ENCODE results near the gene SUMF1.

SUMF1 gene

GRCh38 chr3:4493014-4493940 lies 26.2 kb upstream of the SUMF1 start, which contains the start of gene ITPR1:
Gene ITPR1 (plus strand): TSS chr3:4493348. CDS start chr3:4516492, 23,144 bp downstream.
- H3K4me3 Mint-ChIP-seq = peak within 1 kb of the TSS; percentile 93
- H3K36me3 Mint-ChIP-seq = peaks cover 7% of the 10 kb centered on the region
- peaks cover 39% of the 10 kb centered on the region for H3K4me1 Mint-ChIP-seq
- H3K9me3 Mint-ChIP-seq = no peaks in the 10 kb centered on the region
- peak; percentile 99 for DNase-seq
- CTCF ChIA-PET = interaction anchor here (0.6 to 4.5 kb wide), 9 partner anchors 11 to 454 kb away, joined by 3 to 24 read pairs (median 3); no protein-coding TSS in a partner anchor
- H3K27ac Mint-ChIP-seq = peak within 1 kb of the TSS; percentile 80
- H3K27me3 Mint-ChIP-seq = peaks cover 22% of the 10 kb centered on the region

- peak overlapping the region; percentile 80 for H3K27ac Mint-ChIP-seq
- H3K36me3 Mint-ChIP-seq = peaks cover 5% of the 10 kb centered on the region
- H3K27me3 Mint-ChIP-seq = peaks cover 22% of the 10 kb centered on the region
- CTCF ChIA-PET = interaction anchor here (0.6 to 4.5 kb wide), 6 partner anchors 12 to 178 kb away, joined by 3 to 24 read pairs (median 6); no protein-coding TSS in a partner anchor
- no peaks in the 10 kb centered on the region for H3K9me3 Mint-ChIP-seq
- peak overlapping the region; percentile 93 for H3K4me3 Mint-ChIP-seq
- H3K4me1 Mint-ChIP-seq = peaks cover 39% of the 10 kb centered on the region
- peak; percentile 70 for DNase-seq
Observed at GRCh38 chr3:4492208-4493013, 25.3 kb upstream of the SUMF1 start.

- no peaks in the 10 kb centered on the region for H3K9me3 Mint-ChIP-seq
- H3K4me1 Mint-ChIP-seq = peaks cover 37% of the 10 kb centered on the region
- H3K27me3 Mint-ChIP-seq = peaks cover 22% of the 10 kb centered on the region
- peaks cover 5% of the 10 kb centered on the region for H3K36me3 Mint-ChIP-seq
- DNase-seq = no peak
- peak overlapping the region; percentile 93 for H3K4me3 Mint-ChIP-seq
- H3K27ac Mint-ChIP-seq = no peak overlapping the region
- CTCF ChIA-PET = interaction anchor here (1.6 to 4.5 kb wide), 3 partner anchors 12 to 141 kb away, joined by 3 to 24 read pairs (median 16); no protein-coding TSS in a partner anchor
Observed at GRCh38 chr3:4491855-4492207, 24.8 kb upstream of the SUMF1 start.

GRCh38 chr3:4478261-4478660 lies 11.2 kb upstream of the SUMF1 start:
- Mint-ChIP-seq H3K36me3 (no peaks in the 10 kb centered on the region), H3K27me3 (peaks cover 29% of the 10 kb centered on the region), H3K27ac (no peak overlapping the region), H3K4me1 (peaks cover 3% of the 10 kb centered on the region), H3K4me3 (no peak overlapping the region), H3K9me3 (no peaks in the 10 kb centered on the region)
- CTCF ChIA-PET = no interaction called here
- DNase-seq = no peak

GRCh38 chr3:4476496-4476895 lies 9.4 kb upstream of the SUMF1 start:
- Mint-ChIP-seq H3K36me3 (no peaks in the 10 kb centered on the region), H3K4me1 (peaks cover 3% of the 10 kb centered on the region), H3K27ac (no peak overlapping the region), H3K9me3 (no peaks in the 10 kb centered on the region), H3K27me3 (peaks cover 42% of the 10 kb centered on the region), H3K4me3 (no peak overlapping the region)
- DNase-seq = no peak
- CTCF ChIA-PET = no interaction called here

GRCh38 chr3:4475804-4476203 lies 8.7 kb upstream of the SUMF1 start:
- H3K27me3 Mint-ChIP-seq = peaks cover 48% of the 10 kb centered on the region
- no peak overlapping the region for H3K4me3 Mint-ChIP-seq
- no peaks in the 10 kb centered on the region for H3K9me3 Mint-ChIP-seq
- no peaks in the 10 kb centered on the region for H3K36me3 Mint-ChIP-seq
- no peak overlapping the region for H3K27ac Mint-ChIP-seq
- CTCF ChIA-PET = interaction anchor here (1.5 kb wide), 1 partner anchor 157 kb away, joined by 3 read pairs; no protein-coding TSS in a partner anchor
- H3K4me1 Mint-ChIP-seq = peaks cover 3% of the 10 kb centered on the region
- no peak for DNase-seq

- Mint-ChIP-seq H3K9me3 (no peaks in the 10 kb centered on the region), H3K4me1 (peaks cover 3% of the 10 kb centered on the region), H3K4me3 (no peak overlapping the region), H3K36me3 (no peaks in the 10 kb centered on the region), H3K27ac (peak overlapping the region; percentile 6), H3K27me3 (peaks cover 50% of the 10 kb centered on the region)
- no peak for DNase-seq
- CTCF ChIA-PET = interaction anchor here (0.8 to 1.5 kb wide), 4 partner anchors 11 to 158 kb away, joined by 3 to 7 read pairs (median 4); partner anchors contain the start of gene ITPR1
Observed at GRCh38 chr3:4474683-4475490, 7.8 kb upstream of the SUMF1 start.

- Mint-ChIP-seq H3K4me3 (no peak overlapping the region), H3K9me3 (no peaks in the 10 kb centered on the region), H3K27ac (no peak overlapping the region), H3K4me1 (peaks cover 3% of the 10 kb centered on the region), H3K36me3 (no peaks in the 10 kb centered on the region), H3K27me3 (peaks cover 42% of the 10 kb centered on the region)
- CTCF ChIA-PET = no interaction called here
- no peak for DNase-seq
Observed at GRCh38 chr3:4472766-4473165, 5.7 kb upstream of the SUMF1 start.

- no peaks in the 10 kb centered on the region for H3K36me3 Mint-ChIP-seq
- peaks cover 42% of the 10 kb centered on the region for H3K27me3 Mint-ChIP-seq
- no peaks in the 10 kb centered on the region for H3K9me3 Mint-ChIP-seq
- no peak overlapping the region for H3K27ac Mint-ChIP-seq
- no peak for DNase-seq
- no peak overlapping the region for H3K4me3 Mint-ChIP-seq
- H3K4me1 Mint-ChIP-seq = peaks cover 6% of the 10 kb centered on the region
- CTCF ChIA-PET = interaction anchor here (0.9 kb wide), 1 partner anchor 122 kb away, joined by 3 read pairs; no protein-coding TSS in a partner anchor
Observed at GRCh38 chr3:4472312-4472711, 5.2 kb upstream of the SUMF1 start.

GRCh38 chr3:4471907-4472306 lies 4.8 kb upstream of the SUMF1 start:
- H3K9me3 Mint-ChIP-seq = no peaks in the 10 kb centered on the region
- DNase-seq = no peak
- H3K27me3 Mint-ChIP-seq = peaks cover 38% of the 10 kb centered on the region
- peaks cover 9% of the 10 kb centered on the region for H3K4me1 Mint-ChIP-seq
- H3K36me3 Mint-ChIP-seq = no peaks in the 10 kb centered on the region
- H3K4me3 Mint-ChIP-seq = no peak overlapping the region
- no peak overlapping the region for H3K27ac Mint-ChIP-seq
- CTCF ChIA-PET = interaction anchor here (0.9 kb wide), 1 partner anchor 122 kb away, joined by 3 read pairs; no protein-coding TSS in a partner anchor

- Mint-ChIP-seq H3K4me3 (peak overlapping the region; percentile 92), H3K36me3 (no peaks in the 10 kb centered on the region), H3K27ac (peak overlapping the region; percentile 90), H3K4me1 (peaks cover 22% of the 10 kb centered on the region), H3K9me3 (no peaks in the 10 kb centered on the region), H3K27me3 (peaks cover 17% of the 10 kb centered on the region)
- DNase-seq = no peak
- CTCF ChIA-PET = interaction anchor here (0.6 to 1.3 kb wide), 2 partner anchors 84 to 116 kb away, joined by 5 to 6 read pairs; no protein-coding TSS in a partner anchor
Observed at GRCh38 chr3:4467522-4467867, 426 bp upstream of the SUMF1 start.

- Mint-ChIP-seq H3K27me3 (no peaks in the 10 kb centered on the region), H3K36me3 (no peaks in the 10 kb centered on the region), H3K4me1 (peaks cover 24% of the 10 kb centered on the region), H3K4me3 (peak overlapping the region; percentile 5), H3K9me3 (no peaks in the 10 kb centered on the region), H3K27ac (no peak overlapping the region)
- DNase-seq = no peak
- CTCF ChIA-PET = no interaction called here
Observed at GRCh38 chr3:4464576-4464975, 2.5 kb downstream of the SUMF1 start.

GRCh38 chr3:4462369-4463040 lies 4.6 kb downstream of the SUMF1 start:
- CTCF ChIA-PET = no interaction called here

More at GRCh38 chr3:4462369-4463040, 4.6 kb downstream of the SUMF1 start:
- H3K4me3 Mint-ChIP-seq = no peak overlapping the region
- H3K4me1 Mint-ChIP-seq = peaks cover 22% of the 10 kb centered on the region
- no peak overlapping the region for H3K27ac Mint-ChIP-seq
- DNase-seq = no peak
- H3K9me3 Mint-ChIP-seq = no peaks in the 10 kb centered on the region
- H3K27me3 Mint-ChIP-seq = no peaks in the 10 kb centered on the region
- no peaks in the 10 kb centered on the region for H3K36me3 Mint-ChIP-seq

Data from activated naive CD4-positive, alpha-beta T cell treated with anti-CD3 and anti-CD28 coated beads, Interleukin-2, amount 10 ng/mL, durations not matched to agents 7 days and 5 days (primary cell).